Measurements from ENCODE around the gene BBX. TPM values are rescaled to one million over a fixed set of nuclear protein-coding genes. Genes with fewer than 3 reads are reported as not detected.

The BBX gene
- total RNA-seq, 1 experiment from 2014 or later, result 45.0 TPM

GRCh38 chr3:107496855-107497254, 25.9 kb upstream of the BBX start (continued):
- TF ChIP-seq AR (CRISPR knock-in tag; IDR thresholded peaks at IDR 0.05), result no peak
- no peak for TF ChIP-seq FOXK1 (CRISPR knock-in tag; IDR thresholded peaks at IDR 0.05)
- no peak for TF ChIP-seq PRRX2 (CRISPR knock-in tag; IDR thresholded peaks at IDR 0.05)
- no peak for TF ChIP-seq E2F4 (CRISPR knock-in tag; IDR thresholded peaks at IDR 0.05; ENCODE audit: borderline replicate concordance, low read depth)
- TF ChIP-seq NFATC4 (CRISPR knock-in tag; IDR thresholded peaks at IDR 0.05), result no peak

GRCh38 chr3:107498646-107499045, 24.1 kb upstream of the BBX start:
- Mint-ChIP-seq H3K9me3 (peaks cover 6% of the 10 kb centered on the region), H3K27ac (no peak overlapping the region), H3K27me3 (ENCODE audit: low read depth) (no peaks in the 10 kb centered on the region; the same call in 1 of the 2 replicates), H3K4me3 (no peak overlapping the region), H3K36me3 (no peaks in the 10 kb centered on the region), H3K4me1 (no peaks in the 10 kb centered on the region)
- TF ChIP-seq ZNF121 (CRISPR knock-in tag; IDR thresholded peaks at IDR 0.05) (no peak), AFF4 (CRISPR knock-in tag; IDR thresholded peaks at IDR 0.05; ENCODE audit: borderline replicate concordance) (no peak), NR2C2 (CRISPR knock-in tag; IDR thresholded peaks at IDR 0.05) (no peak), USF1 (CRISPR knock-in tag; IDR thresholded peaks at IDR 0.05) (no peak), ZBTB21 (CRISPR knock-in tag; IDR thresholded peaks at IDR 0.05; ENCODE audit: borderline replicate concordance) (no peak), CBFB (CRISPR knock-in tag; IDR thresholded peaks at IDR 0.05; ENCODE audit: low read depth) (no peak), ZNF219 (CRISPR knock-in tag; IDR thresholded peaks at IDR 0.05; ENCODE audit: borderline replicate concordance) (no peak), ZNF232 (CRISPR knock-in tag; IDR thresholded peaks at IDR 0.05) (no peak), ELF4 (CRISPR knock-in tag; IDR thresholded peaks at IDR 0.05; ENCODE audit: low read depth) (no peak)
- POLR2A ChIA-PET, result no interaction called here
- CTCF ChIA-PET, result interaction anchor here (1.0 to 1.6 kb wide), 2 partner anchors 16 to 69 kb away, joined by 3 to 4 read pairs; no protein-coding TSS in a partner anchor
- no peak for ATAC-seq
- no peak for DNase-seq (ENCODE audit: low spot score)

GRCh38 chr3:107506458-107506857, 16.3 kb upstream of the BBX start:
- Mint-ChIP-seq H3K27ac (no peak overlapping the region), H3K36me3 (no peaks in the 10 kb centered on the region), H3K4me3 (no peak overlapping the region), H3K27me3 (ENCODE audit: low read depth) (no peaks in the 10 kb centered on the region; the same call in 1 of the 2 replicates), H3K4me1 (no peaks in the 10 kb centered on the region), H3K9me3 (no peaks in the 10 kb centered on the region)
- ATAC-seq, result no peak
- ChIA-PET CTCF (no interaction called here), POLR2A (no interaction called here)
- no peak for DNase-seq (ENCODE audit: low spot score)
- no peak for TF ChIP-seq TEAD1 (CRISPR knock-in tag; IDR thresholded peaks at IDR 0.05)
- no peak for TF ChIP-seq FOXP1 (CRISPR knock-in tag; IDR thresholded peaks at IDR 0.05; ENCODE audit: borderline replicate concordance)
- TF ChIP-seq ZNF416 (CRISPR knock-in tag; IDR thresholded peaks at IDR 0.05), result no peak
- no peak for TF ChIP-seq PRRX2 (CRISPR knock-in tag; IDR thresholded peaks at IDR 0.05)
- TF ChIP-seq FOXK1 (CRISPR knock-in tag; IDR thresholded peaks at IDR 0.05), result no peak
- TF ChIP-seq HMGXB4 (CRISPR knock-in tag; IDR thresholded peaks at IDR 0.05), result no peak
- TF ChIP-seq CTCF (IDR thresholded peaks at IDR 0.05), result no peak

Data from WTC11 (cell line).